ENCODE measurements around the gene B4GALNT4.

DNA sequence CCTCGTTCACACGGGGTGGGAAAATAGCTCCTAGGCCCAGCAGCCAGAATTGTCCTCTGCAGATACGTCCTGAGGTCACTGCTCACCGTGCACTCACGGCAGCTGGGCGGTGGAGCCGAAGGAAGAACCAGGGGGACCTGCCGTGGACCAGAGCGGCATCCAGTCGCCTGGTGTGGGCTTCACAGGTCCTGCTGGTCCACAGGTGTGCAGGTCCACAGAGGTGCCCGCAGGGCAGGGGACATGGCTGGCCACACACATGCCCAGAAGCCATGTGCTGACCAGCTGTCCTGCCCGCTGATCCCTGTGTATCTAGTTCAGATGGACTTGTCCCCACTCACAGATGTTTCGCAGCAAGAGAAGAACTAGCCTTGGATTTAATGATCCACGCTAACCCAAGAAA is 14.1 kb downstream of the B4GALNT4 start:
- no peak for TF ChIP-seq EZH2 (IDR thresholded peaks at IDR 0.05; ENCODE audit: low read length, missing control alignments)
- TF ChIP-seq, protein P1, sequence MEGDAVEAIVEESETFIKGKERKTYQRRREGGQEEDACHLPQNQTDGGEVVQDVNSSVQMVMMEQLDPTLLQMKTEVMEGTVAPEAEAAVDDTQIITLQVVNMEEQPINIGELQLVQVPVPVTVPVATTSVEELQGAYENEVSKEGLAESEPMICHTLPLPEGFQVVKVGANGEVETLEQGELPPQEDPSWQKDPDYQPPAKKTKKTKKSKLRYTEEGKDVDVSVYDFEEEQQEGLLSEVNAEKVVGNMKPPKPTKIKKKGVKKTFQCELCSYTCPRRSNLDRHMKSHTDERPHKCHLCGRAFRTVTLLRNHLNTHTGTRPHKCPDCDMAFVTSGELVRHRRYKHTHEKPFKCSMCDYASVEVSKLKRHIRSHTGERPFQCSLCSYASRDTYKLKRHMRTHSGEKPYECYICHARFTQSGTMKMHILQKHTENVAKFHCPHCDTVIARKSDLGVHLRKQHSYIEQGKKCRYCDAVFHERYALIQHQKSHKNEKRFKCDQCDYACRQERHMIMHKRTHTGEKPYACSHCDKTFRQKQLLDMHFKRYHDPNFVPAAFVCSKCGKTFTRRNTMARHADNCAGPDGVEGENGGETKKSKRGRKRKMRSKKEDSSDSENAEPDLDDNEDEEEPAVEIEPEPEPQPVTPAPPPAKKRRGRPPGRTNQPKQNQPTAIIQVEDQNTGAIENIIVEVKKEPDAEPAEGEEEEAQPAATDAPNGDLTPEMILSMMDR (conservative IDR thresholded peaks at IDR 0.05 in 1 of 2, IDR thresholded peaks at IDR 0.05 in 1 of 2; ENCODE audit: low read depth in 1 of 2, low read length in 2 of 2), result no peak
